H54 (cell line): Measurements from ENCODE around the gene CD82.

Experiments
- DNase-seq: peaks from one replicate; pipeline ENCODE4 v3.0.0; 2011; ENCODE audit warnings: low spot score, mixed read lengths; ENCODE audit not compliant: insufficient read length
- FAIRE-seq: peaks from 3 replicates; lab custom pipeline; 2011; peaks lifted over from hg19 to GRCh38; lab: Jason Lieb, UNC
- POLR2A ChIP-seq: IDR thresholded peaks from 2 replicates; pipeline ENCODE4 v1.6.1; 2011; ENCODE audit warnings: low read depth, mild to moderate bottlenecking, low read length

The CD82 gene

GRCh38 chr11:44565211-44565952, at the start of gene CD82:
Gene CD82, plus strand, starts transcription at chr11:44565663. Its CDS starts 29,000 bp downstream, at chr11:44594663.
- DNase-seq (peak; percentile 92), FAIRE-seq (no peak)
- TF ChIP-seq POLR2A = peak; percentile 73

GRCh38 chr11:44516688-44517507, 48.6 kb upstream of the CD82 start:
- DNase-seq (no peak), FAIRE-seq (no peak)
- no peak for TF ChIP-seq POLR2A

- DNase-seq (no peak), FAIRE-seq (no peak)
- TF ChIP-seq POLR2A = no peak
These were observed 47.9 kb upstream of the CD82 start for GRCh38 chr11:44517541-44517940.

- no peak for TF ChIP-seq POLR2A
- FAIRE-seq (no peak), DNase-seq (no peak)
These were observed 46.4 kb upstream of the CD82 start for GRCh38 chr11:44518968-44519550.

- no peak for FAIRE-seq
- no peak for TF ChIP-seq POLR2A
- no peak for DNase-seq
These were observed 45.3 kb upstream of the CD82 start for GRCh38 chr11:44519989-44520737.

GRCh38 chr11:44521148-44521547, 44.3 kb upstream of the CD82 start:
- no peak for DNase-seq
- TF ChIP-seq POLR2A = no peak
- FAIRE-seq = no peak

GRCh38 chr11:44522294-44522693, 43.2 kb upstream of the CD82 start:
- TF ChIP-seq POLR2A = no peak
- FAIRE-seq (no peak), DNase-seq (no peak)

GRCh38 chr11:44524346-44524745, 41.1 kb upstream of the CD82 start:
- TF ChIP-seq POLR2A = no peak
- DNase-seq (no peak), FAIRE-seq (no peak)

- TF ChIP-seq POLR2A = no peak
- FAIRE-seq (no peak), DNase-seq (no peak)
These were observed 40.7 kb upstream of the CD82 start for GRCh38 chr11:44524751-44525201.

GRCh38 chr11:44525473-44526252, 39.8 kb upstream of the CD82 start:
- DNase-seq (no peak), FAIRE-seq (no peak)
- no peak for TF ChIP-seq POLR2A

- no peak for TF ChIP-seq POLR2A
- DNase-seq (no peak), FAIRE-seq (no peak)
These were observed 39.0 kb upstream of the CD82 start for GRCh38 chr11:44526438-44526837.

- FAIRE-seq = no peak
- no peak for TF ChIP-seq POLR2A
- no peak for DNase-seq
These were observed 38.0 kb upstream of the CD82 start for GRCh38 chr11:44527476-44527875.

GRCh38 chr11:44528103-44528502, 37.4 kb upstream of the CD82 start:
- DNase-seq (peak; percentile 55), FAIRE-seq (no peak)

More at GRCh38 chr11:44528103-44528502, 37.4 kb upstream of the CD82 start:
- no peak for TF ChIP-seq POLR2A
